ENCODE results near the gene ACOX3.

- TF ChIP-seq EHMT2 (IDR thresholded peaks at IDR 0.05) (no peak), MNT (conservative IDR thresholded peaks at IDR 0.05) (no peak), ID3 (CRISPR knock-in tag; IDR thresholded peaks at IDR 0.05) (no peak), ID3 (tag; IDR thresholded peaks at IDR 0.05) (no peak), NBN (IDR thresholded peaks at IDR 0.05; ENCODE audit: low read depth) (no peak), KDM1A (IDR thresholded peaks at IDR 0.05) (no peak), GATA2 (CRISPR knock-in tag; IDR thresholded peaks at IDR 0.05) (no peak)
- TF ChIP-seq, protein P1, sequence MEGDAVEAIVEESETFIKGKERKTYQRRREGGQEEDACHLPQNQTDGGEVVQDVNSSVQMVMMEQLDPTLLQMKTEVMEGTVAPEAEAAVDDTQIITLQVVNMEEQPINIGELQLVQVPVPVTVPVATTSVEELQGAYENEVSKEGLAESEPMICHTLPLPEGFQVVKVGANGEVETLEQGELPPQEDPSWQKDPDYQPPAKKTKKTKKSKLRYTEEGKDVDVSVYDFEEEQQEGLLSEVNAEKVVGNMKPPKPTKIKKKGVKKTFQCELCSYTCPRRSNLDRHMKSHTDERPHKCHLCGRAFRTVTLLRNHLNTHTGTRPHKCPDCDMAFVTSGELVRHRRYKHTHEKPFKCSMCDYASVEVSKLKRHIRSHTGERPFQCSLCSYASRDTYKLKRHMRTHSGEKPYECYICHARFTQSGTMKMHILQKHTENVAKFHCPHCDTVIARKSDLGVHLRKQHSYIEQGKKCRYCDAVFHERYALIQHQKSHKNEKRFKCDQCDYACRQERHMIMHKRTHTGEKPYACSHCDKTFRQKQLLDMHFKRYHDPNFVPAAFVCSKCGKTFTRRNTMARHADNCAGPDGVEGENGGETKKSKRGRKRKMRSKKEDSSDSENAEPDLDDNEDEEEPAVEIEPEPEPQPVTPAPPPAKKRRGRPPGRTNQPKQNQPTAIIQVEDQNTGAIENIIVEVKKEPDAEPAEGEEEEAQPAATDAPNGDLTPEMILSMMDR (IDR thresholded peaks at IDR 0.05 in 2 of 3, conservative IDR thresholded peaks at IDR 0.05 in 1 of 3; ENCODE audit: insufficient read depth in 2 of 3, low read depth in 1 of 3, low read length in 3 of 3), result no peak
Measured at GRCh38 chr4:8370106-8370787, 70.3 kb downstream of the ACOX3 start.

Measured in K562 (cell line).